SKM-1 (cell line): ENCODE data around the gene GDNF.

ENCODE experiments used
- DNase-seq: peaks from one replicate; lab custom pipeline; 2025; ENCODE audit not compliant: unreplicated experiment; lab: John Stamatoyannopoulos, UW

The GDNF gene

GRCh38 chr5:37847978-37848425, 8.2 kb upstream of the GDNF start:
- DNase-seq = no peak

- no peak for DNase-seq
Observed at GRCh38 chr5:37846786-37847310, 7.0 kb upstream of the GDNF start.

- DNase-seq = no peak
Observed at GRCh38 chr5:37844009-37844408, 4.2 kb upstream of the GDNF start.

GRCh38 chr5:37842048-37842447, 2.2 kb upstream of the GDNF start:
- no peak for DNase-seq

- no peak for DNase-seq
Observed at GRCh38 chr5:37841203-37841602, 1.4 kb upstream of the GDNF start.

GRCh38 chr5:37840053-37841034, 503 bp upstream of the GDNF start:
- DNase-seq = no peak

- no peak for DNase-seq
Observed at GRCh38 chr5:37838933-37839341, 904 bp downstream of the GDNF start.

GRCh38 chr5:37838152-37838932, 1.5 kb downstream of the GDNF start:
- no peak for DNase-seq

GRCh38 chr5:37837414-37838032, 2.3 kb downstream of the GDNF start:
- DNase-seq = no peak

- DNase-seq = no peak
Observed at GRCh38 chr5:37836592-37837413, 3.0 kb downstream of the GDNF start.

- no peak for DNase-seq
Observed at GRCh38 chr5:37836235-37836591, 3.6 kb downstream of the GDNF start.

- DNase-seq = no peak
Observed at GRCh38 chr5:37835380-37835973, 4.4 kb downstream of the GDNF start.

- DNase-seq = no peak
Observed at GRCh38 chr5:37834542-37835379, 5.1 kb downstream of the GDNF start.

- no peak for DNase-seq
Observed at GRCh38 chr5:37833990-37834389, 5.9 kb downstream of the GDNF start.

GRCh38 chr5:37831821-37832534, 7.9 kb downstream of the GDNF start:
- no peak for DNase-seq

GRCh38 chr5:37830348-37830747, 9.5 kb downstream of the GDNF start:
- DNase-seq = no peak

GRCh38 chr5:37825334-37825915, 14.4 kb downstream of the GDNF start:
- DNase-seq = no peak
